GM12878 (cell line): ENCODE data around the gene MTFMT. TPM values are rescaled to one million over a fixed set of nuclear protein-coding genes. Genes with fewer than 3 reads are reported as not detected.

ENCODE experiments used
- ATF7 ChIP-seq: fragments of 450-650 bp; IDR thresholded peaks from 2 replicates; pipeline ENCODE4 v1.6.1; 2016; ENCODE audit warnings: low read depth, mild to moderate bottlenecking
- GABPA ChIP-seq: IDR thresholded peaks from 2 replicates; pipeline ENCODE4 v1.6.1; 2014; ENCODE audit warnings: antibody characterized with exemption, low read depth, mild to moderate bottlenecking, inconsistent platforms
- IKZF1 ChIP-seq: fragments of 450-650 bp; conservative IDR thresholded peaks from 2 replicates; pipeline ENCODE4 v1.6.1; 2017; ENCODE audit warnings: antibody characterized with exemption, mild to moderate bottlenecking
- IKZF2 ChIP-seq, 2 experiments: fragments of 450-650 bp; IDR thresholded peaks; 2 replicates each; pipeline ENCODE4 v1.6.1; 2017; ENCODE audit warnings: mild to moderate bottlenecking in 2 of 2, moderate library complexity in 2 of 2
- IRF4 ChIP-seq: IDR thresholded peaks from 2 replicates; pipeline ENCODE4 v1.6.1; 2011; ENCODE audit warnings: low read depth, low read length
- LARP7 ChIP-seq: fragments of 450-650 bp; IDR thresholded peaks from 2 replicates; pipeline ENCODE4 v1.6.1; 2017; ENCODE audit warnings: mild to moderate bottlenecking
- MEF2A ChIP-seq: IDR thresholded peaks from 2 replicates; pipeline ENCODE4 v1.6.1; 2011; ENCODE audit warnings: low read depth, mild to moderate bottlenecking, low read length, moderate library complexity; ENCODE audit not compliant: insufficient read depth
- MTA2 ChIP-seq: fragments of 450-650 bp; IDR thresholded peaks from 2 replicates; pipeline ENCODE4 v1.6.1; 2016; ENCODE audit warnings: low read depth, mild to moderate bottlenecking, moderate library complexity
- NFIC ChIP-seq: IDR thresholded peaks from 2 replicates; pipeline ENCODE4 v1.6.1; 2012; ENCODE audit warnings: low read depth, mild to moderate bottlenecking, inconsistent platforms, low read length, moderate library complexity
- SP1 ChIP-seq: IDR thresholded peaks from one replicate; pipeline ENCODE4 v1.6.1; 2011; ENCODE audit warnings: low read depth, low read length
- TBL1XR1 ChIP-seq: IDR thresholded peaks from 2 replicates; pipeline ENCODE4 v1.6.1; 2012; ENCODE audit warnings: low read depth, low read length, improper control_type of control experiment
- TCF7 ChIP-seq: IDR thresholded peaks from 2 replicates; pipeline ENCODE4 v1.6.1; 2014; ENCODE audit warnings: antibody characterized with exemption, borderline replicate concordance
- YBX1 ChIP-seq: fragments of 450-650 bp; IDR thresholded peaks from 2 replicates; pipeline ENCODE4 v1.6.1; 2016; ENCODE audit warnings: antibody characterized with exemption
- ZNF207 ChIP-seq: fragments of 450-650 bp; IDR thresholded peaks from 2 replicates; pipeline ENCODE4 v1.6.1; 2014; ENCODE audit warnings: antibody characterized with exemption, mild to moderate bottlenecking, borderline replicate concordance
- ZNF217 ChIP-seq: fragments of 450-650 bp; IDR thresholded peaks from 2 replicates; pipeline ENCODE4 v1.6.1; 2017; ENCODE audit warnings: antibody characterized with exemption, mild to moderate bottlenecking
- polyA plus RNA-seq, 11 experiments: library from polyadenylated mRNA; depleted of rRNA in 4 of 11; unstranded in 6 of 11; stranded (reverse) in 5 of 11; fragments of >200 nt; fragmentation: Nextera tagmentation in 4 of 11; fragmentation: Illumina TruSeq in 1 of 11; extraction: Ambion mirVana in 4 of 11; extraction: Trizol in 1 of 11; gene quantifications; 1 replicate in 1 of 11; 2 replicates in 10 of 11; pipeline versions ENCODE4 v1.2.1 to v1.2.3, GENCODE V29; 2011 to 2016; ENCODE audit warnings: inconsistent platforms in 2 of 11, missing spikeins in 2 of 11, low read depth in 1 of 11
- total RNA-seq, 4 experiments: library from RNA; depleted of rRNA in 3 of 4; stranded (reverse); fragments of >200 nt in 3 of 4; fragmentation: Illumina TruSeq in 1 of 4; extraction: Trizol in 1 of 4; gene quantifications; 2 replicates each; pipeline versions ENCODE4 v1.2.1 to v1.2.3, GENCODE V29; 2013 to 2021
- TF ChIP-seq, protein P1 (sequence below): IDR thresholded peaks from 2 replicates; pipeline ENCODE4 v1.6.1; 2011; ENCODE audit warnings: borderline replicate concordance, low read depth, mild to moderate bottlenecking, moderate library complexity, mixed read lengths, low read length; ENCODE audit not compliant: insufficient read depth; ENCODE audit errors: extremely low read length
- TF ChIP-seq, protein P2 (sequence below): fragments of 450-650 bp; IDR thresholded peaks from 2 replicates; pipeline ENCODE4 v1.6.1; 2016; ENCODE audit warnings: mild to moderate bottlenecking
- TF ChIP-seq, protein P3 (sequence below): fragments of 450-650 bp; formaldehyde crosslinking; IDR thresholded peaks from 2 replicates; pipeline ENCODE4 v1.5.0; 2022; ENCODE audit warnings: mild to moderate bottlenecking, missing genetic modification characterization
- TF ChIP-seq, protein P4 (sequence below): IDR thresholded peaks from 2 replicates; pipeline ENCODE4 v1.6.1; 2012; ENCODE audit warnings: low read depth, low read length, improper control_type of control experiment
- TF ChIP-seq, protein P5 (sequence below): fragments of 450-650 bp; formaldehyde crosslinking; IDR thresholded peaks from 2 replicates; pipeline ENCODE4 v1.4.0; 2020; ENCODE audit warnings: mild to moderate bottlenecking, moderate library complexity

Gene MTFMT
- total and polyA plus RNA-seq, 10 of the 15 experiments (the other 5 are each of a cell fraction or from before 2014, with no cell fraction given): 1.7 to 29.8 (median 17.4) TPM

DNA sequence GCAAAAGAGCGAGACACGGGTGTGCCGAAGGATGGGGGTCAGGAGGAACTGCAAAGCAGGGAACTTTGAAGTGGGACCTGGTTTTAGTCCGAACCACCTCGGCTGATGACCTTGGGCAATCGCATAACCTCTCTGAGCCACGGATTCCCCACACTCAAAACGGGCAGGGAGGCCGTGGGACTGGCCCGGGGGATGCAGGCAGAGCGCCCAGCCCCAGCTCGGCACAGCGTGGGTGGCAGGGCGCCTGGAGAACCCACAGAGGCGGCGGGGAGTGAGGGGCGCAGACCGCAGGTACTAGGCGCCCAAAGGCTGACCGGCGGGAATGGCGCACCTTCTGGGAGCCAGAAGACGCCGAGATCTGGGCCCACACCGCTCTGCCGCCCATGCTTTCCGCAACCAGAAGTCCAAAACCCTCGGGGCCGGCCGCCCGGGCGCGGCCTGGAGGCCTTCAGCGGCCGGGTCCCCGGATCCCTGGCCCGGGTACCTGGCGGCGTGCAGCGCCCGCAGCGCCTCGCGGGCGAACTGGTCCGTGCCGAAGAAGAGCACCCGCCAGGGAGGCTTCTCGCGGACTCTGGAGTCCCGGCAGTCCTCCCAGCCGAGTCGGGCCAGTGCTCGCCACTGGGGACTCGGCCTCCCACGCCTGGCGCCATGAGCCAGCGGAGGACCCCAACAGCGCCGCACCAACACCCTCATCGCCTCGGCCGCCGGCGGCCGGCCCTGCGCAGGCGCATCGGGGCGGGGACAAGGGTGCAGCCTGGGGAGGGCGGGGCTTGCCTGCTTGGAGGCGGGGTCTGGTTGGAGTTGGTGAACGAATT is at the start of gene MTFMT (continued):
- TF ChIP-seq ATF7 (no peak), SP1 (no peak), GABPA (no peak), MEF2A (no peak), ZNF217 (peak; percentile 39; the same call in 1 of the 2 replicates), YBX1 (no peak), MTA2 (no peak), TCF7 (no peak), NFIC (no peak), ZNF207 (no peak; the same call in 1 of the 2 replicates), LARP7 (peak; percentile 91), TBL1XR1 (no peak), IKZF2 (IDR thresholded peaks at IDR 0.05) (no peak), IKZF1 (peak; percentile 80), IRF4 (no peak)
- TF ChIP-seq, protein P1, sequence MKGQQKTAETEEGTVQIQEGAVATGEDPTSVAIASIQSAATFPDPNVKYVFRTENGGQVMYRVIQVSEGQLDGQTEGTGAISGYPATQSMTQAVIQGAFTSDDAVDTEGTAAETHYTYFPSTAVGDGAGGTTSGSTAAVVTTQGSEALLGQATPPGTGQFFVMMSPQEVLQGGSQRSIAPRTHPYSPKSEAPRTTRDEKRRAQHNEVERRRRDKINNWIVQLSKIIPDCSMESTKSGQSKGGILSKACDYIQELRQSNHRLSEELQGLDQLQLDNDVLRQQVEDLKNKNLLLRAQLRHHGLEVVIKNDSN: no peak
- TF ChIP-seq, protein P2, sequence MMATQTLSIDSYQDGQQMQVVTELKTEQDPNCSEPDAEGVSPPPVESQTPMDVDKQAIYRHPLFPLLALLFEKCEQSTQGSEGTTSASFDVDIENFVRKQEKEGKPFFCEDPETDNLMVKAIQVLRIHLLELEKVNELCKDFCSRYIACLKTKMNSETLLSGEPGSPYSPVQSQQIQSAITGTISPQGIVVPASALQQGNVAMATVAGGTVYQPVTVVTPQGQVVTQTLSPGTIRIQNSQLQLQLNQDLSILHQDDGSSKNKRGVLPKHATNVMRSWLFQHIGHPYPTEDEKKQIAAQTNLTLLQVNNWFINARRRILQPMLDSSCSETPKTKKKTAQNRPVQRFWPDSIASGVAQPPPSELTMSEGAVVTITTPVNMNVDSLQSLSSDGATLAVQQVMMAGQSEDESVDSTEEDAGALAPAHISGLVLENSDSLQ: no peak
- TF ChIP-seq, protein P3, sequence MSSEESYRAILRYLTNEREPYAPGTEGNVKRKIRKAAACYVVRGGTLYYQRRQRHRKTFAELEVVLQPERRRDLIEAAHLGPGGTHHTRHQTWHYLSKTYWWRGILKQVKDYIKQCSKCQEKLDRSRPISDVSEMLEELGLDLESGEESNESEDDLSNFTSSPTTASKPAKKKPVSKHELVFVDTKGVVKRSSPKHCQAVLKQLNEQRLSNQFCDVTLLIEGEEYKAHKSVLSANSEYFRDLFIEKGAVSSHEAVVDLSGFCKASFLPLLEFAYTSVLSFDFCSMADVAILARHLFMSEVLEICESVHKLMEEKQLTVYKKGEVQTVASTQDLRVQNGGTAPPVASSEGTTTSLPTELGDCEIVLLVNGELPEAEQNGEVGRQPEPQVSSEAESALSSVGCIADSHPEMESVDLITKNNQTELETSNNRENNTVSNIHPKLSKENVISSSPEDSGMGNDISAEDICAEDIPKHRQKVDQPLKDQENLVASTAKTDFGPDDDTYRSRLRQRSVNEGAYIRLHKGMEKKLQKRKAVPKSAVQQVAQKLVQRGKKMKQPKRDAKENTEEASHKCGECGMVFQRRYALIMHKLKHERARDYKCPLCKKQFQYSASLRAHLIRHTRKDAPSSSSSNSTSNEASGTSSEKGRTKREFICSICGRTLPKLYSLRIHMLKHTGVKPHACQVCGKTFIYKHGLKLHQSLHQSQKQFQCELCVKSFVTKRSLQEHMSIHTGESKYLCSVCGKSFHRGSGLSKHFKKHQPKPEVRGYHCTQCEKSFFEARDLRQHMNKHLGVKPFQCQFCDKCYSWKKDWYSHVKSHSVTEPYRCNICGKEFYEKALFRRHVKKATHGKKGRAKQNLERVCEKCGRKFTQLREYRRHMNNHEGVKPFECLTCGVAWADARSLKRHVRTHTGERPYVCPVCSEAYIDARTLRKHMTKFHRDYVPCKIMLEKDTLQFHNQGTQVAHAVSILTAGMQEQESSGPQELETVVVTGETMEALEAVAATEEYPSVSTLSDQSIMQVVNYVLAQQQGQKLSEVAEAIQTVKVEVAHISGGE: no peak
- TF ChIP-seq, protein P4, sequence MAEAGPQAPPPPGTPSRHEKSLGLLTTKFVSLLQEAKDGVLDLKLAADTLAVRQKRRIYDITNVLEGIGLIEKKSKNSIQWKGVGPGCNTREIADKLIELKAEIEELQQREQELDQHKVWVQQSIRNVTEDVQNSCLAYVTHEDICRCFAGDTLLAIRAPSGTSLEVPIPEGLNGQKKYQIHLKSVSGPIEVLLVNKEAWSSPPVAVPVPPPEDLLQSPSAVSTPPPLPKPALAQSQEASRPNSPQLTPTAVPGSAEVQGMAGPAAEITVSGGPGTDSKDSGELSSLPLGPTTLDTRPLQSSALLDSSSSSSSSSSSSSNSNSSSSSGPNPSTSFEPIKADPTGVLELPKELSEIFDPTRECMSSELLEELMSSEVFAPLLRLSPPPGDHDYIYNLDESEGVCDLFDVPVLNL: no peak
- TF ChIP-seq, protein P5, sequence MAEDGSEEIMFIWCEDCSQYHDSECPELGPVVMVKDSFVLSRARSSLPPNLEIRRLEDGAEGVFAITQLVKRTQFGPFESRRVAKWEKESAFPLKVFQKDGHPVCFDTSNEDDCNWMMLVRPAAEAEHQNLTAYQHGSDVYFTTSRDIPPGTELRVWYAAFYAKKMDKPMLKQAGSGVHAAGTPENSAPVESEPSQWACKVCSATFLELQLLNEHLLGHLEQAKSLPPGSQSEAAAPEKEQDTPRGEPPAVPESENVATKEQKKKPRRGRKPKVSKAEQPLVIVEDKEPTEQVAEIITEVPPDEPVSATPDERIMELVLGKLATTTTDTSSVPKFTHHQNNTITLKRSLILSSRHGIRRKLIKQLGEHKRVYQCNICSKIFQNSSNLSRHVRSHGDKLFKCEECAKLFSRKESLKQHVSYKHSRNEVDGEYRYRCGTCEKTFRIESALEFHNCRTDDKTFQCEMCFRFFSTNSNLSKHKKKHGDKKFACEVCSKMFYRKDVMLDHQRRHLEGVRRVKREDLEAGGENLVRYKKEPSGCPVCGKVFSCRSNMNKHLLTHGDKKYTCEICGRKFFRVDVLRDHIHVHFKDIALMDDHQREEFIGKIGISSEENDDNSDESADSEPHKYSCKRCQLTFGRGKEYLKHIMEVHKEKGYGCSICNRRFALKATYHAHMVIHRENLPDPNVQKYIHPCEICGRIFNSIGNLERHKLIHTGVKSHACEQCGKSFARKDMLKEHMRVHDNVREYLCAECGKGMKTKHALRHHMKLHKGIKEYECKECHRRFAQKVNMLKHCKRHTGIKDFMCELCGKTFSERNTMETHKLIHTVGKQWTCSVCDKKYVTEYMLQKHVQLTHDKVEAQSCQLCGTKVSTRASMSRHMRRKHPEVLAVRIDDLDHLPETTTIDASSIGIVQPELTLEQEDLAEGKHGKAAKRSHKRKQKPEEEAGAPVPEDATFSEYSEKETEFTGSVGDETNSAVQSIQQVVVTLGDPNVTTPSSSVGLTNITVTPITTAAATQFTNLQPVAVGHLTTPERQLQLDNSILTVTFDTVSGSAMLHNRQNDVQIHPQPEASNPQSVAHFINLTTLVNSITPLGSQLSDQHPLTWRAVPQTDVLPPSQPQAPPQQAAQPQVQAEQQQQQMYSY (CRISPR knock-in tag): no peak
